AG04449 (cell line): ENCODE results near the gene SPTB.

Experiments
- CTCF ChIA-PET: fragments of 350-600 bp; formaldehyde crosslinking; extraction: SDS; loops from one replicate; lab custom pipeline; 2021; ENCODE audit warnings: antibody characterized with exemption; lab: Yijun Ruan, JAX
- POLR2A ChIA-PET: fragments of 400-600, 350-600 bp; formaldehyde crosslinking; extraction: SDS; loops from one replicate; lab custom pipeline; 2020; ENCODE audit warnings: antibody characterized with exemption, inconsistent platforms; lab: Yijun Ruan, JAX
- DNase-seq: peaks from one replicate; pipeline ENCODE4 v3.0.0-alpha.2; 2010; ENCODE audit warnings: low read depth, low spot score
- H3K4me3 ChIP-seq: 2 replicates; pipeline ENCODE4 v1.5.1; 2011; ENCODE audit warnings: low read depth, mild to moderate bottlenecking, control low read depth, low read length
- TF ChIP-seq, protein P1 (sequence below): IDR thresholded peaks from one replicate; pipeline ENCODE4 v1.5.1; 2011; ENCODE audit warnings: mild to moderate bottlenecking, moderate library complexity, low read length, control low read depth, inconsistent platforms; ENCODE audit not compliant: insufficient read depth; ENCODE audit errors: missing control alignments

The SPTB gene

DNA sequence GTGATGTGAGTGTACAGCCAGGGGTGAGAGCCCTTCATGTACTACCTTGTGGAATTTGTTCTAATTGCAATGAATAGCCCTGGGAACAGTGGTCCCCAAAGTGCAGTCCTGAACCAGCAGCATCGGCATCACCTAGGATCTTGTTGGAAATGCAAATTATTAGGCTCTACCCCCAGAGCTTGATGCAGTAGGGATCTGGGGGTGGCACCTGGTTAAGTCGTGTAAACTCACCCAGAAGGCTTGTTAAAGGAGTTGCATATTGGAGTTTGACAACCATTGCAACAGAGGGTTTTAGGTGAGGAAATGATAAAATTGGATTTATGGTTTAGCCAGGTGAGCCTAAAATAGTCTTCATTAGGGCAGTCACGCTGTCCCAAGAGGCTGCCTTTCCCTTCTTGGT is 102.2 kb downstream of the SPTB start:
- ChIA-PET POLR2A (no interaction called here), CTCF (interaction anchor here (1.1 to 5.7 kb wide), 2 partner anchors 10 to 134 kb away, joined by 3 to 57 read pairs; no protein-coding TSS in a partner anchor)
- TF ChIP-seq, protein P1, sequence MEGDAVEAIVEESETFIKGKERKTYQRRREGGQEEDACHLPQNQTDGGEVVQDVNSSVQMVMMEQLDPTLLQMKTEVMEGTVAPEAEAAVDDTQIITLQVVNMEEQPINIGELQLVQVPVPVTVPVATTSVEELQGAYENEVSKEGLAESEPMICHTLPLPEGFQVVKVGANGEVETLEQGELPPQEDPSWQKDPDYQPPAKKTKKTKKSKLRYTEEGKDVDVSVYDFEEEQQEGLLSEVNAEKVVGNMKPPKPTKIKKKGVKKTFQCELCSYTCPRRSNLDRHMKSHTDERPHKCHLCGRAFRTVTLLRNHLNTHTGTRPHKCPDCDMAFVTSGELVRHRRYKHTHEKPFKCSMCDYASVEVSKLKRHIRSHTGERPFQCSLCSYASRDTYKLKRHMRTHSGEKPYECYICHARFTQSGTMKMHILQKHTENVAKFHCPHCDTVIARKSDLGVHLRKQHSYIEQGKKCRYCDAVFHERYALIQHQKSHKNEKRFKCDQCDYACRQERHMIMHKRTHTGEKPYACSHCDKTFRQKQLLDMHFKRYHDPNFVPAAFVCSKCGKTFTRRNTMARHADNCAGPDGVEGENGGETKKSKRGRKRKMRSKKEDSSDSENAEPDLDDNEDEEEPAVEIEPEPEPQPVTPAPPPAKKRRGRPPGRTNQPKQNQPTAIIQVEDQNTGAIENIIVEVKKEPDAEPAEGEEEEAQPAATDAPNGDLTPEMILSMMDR = no peak
- no peak for DNase-seq
- no peak overlapping the region for H3K4me3 ChIP-seq

DNA sequence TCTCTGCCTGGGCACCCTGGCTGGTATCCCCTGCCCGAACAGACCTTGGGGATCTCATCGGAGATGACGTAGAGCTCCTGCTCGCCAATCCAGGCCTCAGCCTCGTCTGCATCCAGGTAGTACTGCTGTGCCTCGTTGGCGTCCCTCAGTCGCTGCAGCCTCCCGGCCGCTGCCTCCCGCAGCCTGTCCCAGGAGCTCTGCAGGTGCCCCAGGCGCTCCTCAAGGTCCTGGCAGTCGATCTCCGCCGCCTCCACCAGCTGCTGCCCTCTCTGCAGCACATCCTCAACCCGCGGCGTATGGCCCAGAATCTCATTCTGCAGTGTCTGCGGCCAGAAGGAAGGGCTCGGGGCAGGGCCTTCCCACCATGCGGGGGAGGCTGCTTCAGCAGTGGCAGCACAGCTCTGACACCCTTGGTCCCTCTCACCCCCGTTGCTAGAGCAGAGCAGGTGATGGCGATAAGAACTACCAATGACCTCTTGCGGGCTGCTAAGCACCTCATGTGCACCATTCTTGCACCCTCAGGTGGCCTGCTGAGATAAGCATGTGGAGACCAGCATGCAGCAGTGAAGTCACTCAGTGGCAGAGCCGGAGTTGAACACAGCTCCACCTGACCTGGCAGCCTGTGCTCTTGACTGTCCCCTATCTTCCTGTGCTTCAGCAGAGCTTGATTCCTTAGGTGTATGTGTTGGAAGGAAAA is 104.5 kb downstream of the SPTB start:
- ChIA-PET CTCF (interaction anchor here (1.3 to 13.2 kb wide), 7 partner anchors 8 to 116 kb away, joined by 3 to 94 read pairs (median 11); no protein-coding TSS in a partner anchor), POLR2A (no interaction called here)
- TF ChIP-seq, protein P1 = no peak
- H3K4me3 ChIP-seq = no peak overlapping the region
- no peak for DNase-seq

DNA sequence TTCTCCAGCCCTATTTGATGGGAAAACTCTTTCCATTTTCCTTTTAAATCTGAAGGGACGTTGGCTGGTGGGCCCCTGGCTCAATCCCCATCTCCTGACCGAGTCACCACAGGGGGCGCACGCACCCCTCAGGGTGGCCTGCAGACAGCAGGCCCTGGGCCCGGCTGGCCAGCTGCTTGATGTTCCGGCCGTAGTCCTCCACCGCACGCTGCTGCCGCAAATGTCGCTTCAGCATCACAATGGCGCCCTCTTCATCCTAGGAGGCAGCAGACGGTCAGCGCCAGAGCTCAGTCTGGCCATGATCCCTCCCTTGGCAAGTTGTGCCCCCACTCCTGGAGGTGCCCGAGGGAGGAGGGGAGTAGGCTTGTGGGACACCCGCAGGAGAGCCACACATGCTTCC is 105.4 kb downstream of the SPTB start:
- DNase-seq = no peak
- H3K4me3 ChIP-seq = no peak overlapping the region
- TF ChIP-seq, protein P1 = no peak
- ChIA-PET CTCF (interaction anchor here (1.1 to 13.2 kb wide), 6 partner anchors 9 to 117 kb away, joined by 3 to 94 read pairs (median 12); no protein-coding TSS in a partner anchor), POLR2A (no interaction called here)

DNA sequence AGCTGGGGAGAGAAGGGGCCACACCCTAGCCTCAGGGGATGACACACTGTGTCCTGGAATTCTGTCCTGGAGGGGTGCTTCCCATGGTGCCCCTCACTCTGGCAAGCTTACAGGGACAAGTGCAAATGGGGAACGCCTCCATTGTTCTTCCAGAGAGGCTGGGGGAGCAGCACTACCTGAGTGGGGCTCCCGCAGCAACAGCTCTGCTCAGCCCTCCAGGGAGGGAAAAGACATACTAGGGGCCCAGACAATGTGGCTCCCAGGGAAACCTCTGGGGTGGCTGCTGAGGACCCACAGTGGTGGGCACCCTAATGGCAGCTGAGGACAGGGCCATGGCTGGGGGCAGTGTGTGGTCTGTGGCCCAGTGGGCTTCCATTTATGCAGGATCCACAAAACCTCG is 106.1 kb downstream of the SPTB start:
- no peak for DNase-seq
- CTCF ChIA-PET = interaction anchor here (0.6 to 13.2 kb wide), 6 partner anchors 9 to 118 kb away, joined by 3 to 94 read pairs (median 12); no protein-coding TSS in a partner anchor
- no peak overlapping the region for H3K4me3 ChIP-seq
- TF ChIP-seq, protein P1 = no peak
- POLR2A ChIA-PET = no interaction called here

DNA sequence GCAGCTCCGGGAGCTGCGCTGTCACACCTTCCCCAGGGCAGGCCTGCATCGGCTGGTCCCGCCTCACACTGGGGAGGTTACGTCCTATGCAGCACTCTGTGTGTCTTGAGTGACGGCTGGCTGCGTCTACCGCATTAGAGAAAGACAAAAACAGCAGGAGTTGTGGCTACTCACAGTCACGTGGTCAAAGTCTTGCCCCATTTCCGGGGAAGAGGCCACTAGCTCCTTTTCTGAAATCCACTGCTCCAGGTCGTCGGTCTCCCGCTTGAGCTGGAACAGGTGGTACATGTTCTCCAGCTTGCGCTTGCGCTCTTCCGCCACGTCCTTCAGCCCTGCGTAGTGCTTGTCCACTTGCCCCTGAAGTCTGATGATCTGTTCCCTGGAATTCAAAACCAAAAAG is 106.7 kb downstream of the SPTB start:
- no peak for DNase-seq
- TF ChIP-seq, protein P1 = no peak
- POLR2A ChIA-PET = no interaction called here
- no peak overlapping the region for H3K4me3 ChIP-seq
- CTCF ChIA-PET = interaction anchor here (0.7 to 13.2 kb wide), 7 partner anchors 8 to 118 kb away, joined by 3 to 94 read pairs (median 7); no protein-coding TSS in a partner anchor

DNA sequence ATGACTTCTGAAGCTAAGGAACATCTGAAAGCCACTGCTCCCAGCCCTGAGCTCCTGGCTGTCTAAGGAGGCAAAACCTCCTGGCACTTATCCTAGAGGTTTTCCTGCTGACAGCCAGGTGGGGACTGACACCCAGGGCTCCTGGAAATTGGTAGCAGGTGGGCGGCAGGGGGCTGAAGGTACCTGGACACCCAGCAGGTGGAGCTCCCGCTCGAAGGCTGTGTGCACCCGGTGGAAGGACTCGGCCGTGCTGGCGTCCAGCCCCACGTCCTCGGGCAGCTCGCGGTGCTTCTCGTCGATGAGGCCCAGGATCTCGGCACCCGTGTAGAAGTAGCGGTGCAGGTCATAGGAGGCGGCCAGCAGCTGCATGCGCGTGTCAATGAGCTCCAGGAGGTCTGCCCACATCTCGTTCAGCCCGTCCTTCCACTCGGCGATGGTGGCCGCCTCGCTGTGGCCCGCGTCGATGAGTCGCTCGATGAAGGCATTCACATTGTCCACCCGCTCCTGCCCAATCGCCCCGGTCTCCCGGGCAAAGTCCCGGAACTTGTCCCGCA is 107.2 kb downstream of the SPTB start:
- POLR2A ChIA-PET = no interaction called here
- CTCF ChIA-PET = interaction anchor here (0.7 to 13.2 kb wide), 9 partner anchors 7 to 119 kb away, joined by 3 to 94 read pairs (median 7); no protein-coding TSS in a partner anchor
- TF ChIP-seq, protein P1 = no peak
- no peak for DNase-seq
- no peak overlapping the region for H3K4me3 ChIP-seq
